GDM1 (cell line): ENCODE measurements around the gene KRT79.
"Not testable (repeated sequence)": the region's sequence is repeated elsewhere in the genome, so short reads cannot be mapped to it uniquely, and the experiment has no call there.

ENCODE experiments used
- DNase-seq: peaks from one replicate; lab custom pipeline; 2025; lab: John Stamatoyannopoulos, UW

Gene KRT79

DNA sequence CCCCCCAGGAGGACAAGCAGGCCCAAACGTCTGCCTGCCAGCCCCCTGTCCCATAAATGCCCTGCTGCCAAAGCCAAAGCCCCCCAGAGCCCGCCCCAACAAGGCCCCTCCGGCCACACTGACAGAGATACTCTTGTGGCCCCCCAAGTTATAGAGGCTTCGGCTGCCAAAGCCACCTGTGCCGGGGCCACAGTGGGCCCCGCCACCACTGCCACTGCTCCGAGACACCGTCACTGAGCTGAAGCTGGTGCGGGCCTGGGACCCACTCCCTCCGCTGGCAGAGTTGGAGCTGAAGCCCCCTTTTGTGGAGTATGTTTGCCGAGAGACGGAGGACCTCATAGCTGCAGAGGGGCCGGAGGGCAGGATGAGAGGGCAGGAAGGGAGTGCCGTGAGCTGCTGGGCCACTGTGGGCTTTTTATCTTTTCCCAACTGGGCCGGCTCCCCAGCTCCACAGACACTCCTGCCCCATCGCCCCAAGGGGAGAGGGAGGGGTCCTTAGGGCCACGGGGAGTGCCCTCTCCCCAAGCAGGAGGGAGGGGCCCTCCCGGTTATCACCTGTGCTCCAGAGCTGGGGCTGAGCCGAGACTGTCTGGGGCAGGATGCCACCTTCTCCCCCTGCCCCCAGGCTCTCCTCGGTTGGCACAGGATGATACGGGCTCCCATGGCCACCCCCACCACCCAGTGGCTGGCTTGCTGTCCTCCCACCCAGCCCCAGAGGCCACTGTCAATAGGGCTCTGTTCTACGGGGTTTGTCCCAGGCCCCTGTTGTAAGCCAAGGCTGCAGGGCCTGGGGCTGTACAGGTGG lies at the start of gene KRT79:
Gene KRT79, minus strand, starts transcription at position 390 of the 805 bp plus-strand sequence. Its CDS starts 51 bp downstream, at position 339.
- no peak for DNase-seq

DNA sequence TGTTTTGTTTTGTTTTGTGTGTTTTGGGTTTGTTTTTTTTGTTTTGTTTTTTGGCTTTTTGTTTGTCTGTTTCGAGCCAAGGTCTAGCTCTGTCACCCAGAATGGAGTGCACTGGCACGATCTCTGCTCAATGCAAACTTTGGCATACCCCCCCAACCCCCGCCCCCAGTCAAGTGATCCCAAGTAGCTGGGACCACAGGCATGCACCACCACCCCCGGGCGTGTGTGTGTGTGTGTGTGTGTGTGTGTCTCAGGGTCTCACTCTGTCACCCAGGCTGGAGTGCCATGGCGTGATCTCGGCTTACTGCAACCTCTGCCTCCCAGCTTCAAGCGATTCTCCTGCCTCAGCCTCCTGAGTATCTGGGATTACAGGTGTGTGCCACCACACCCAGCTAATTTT lies 46.4 kb upstream of the KRT79 start:
- not testable (repeated sequence) for DNase-seq

GRCh38 chr12:52879394-52880351 lies 45.6 kb upstream of the KRT79 start:
- DNase-seq, result peak; percentile 26

- no peak for DNase-seq
Measured at GRCh38 chr12:52878507-52879393, 44.6 kb upstream of the KRT79 start.

GRCh38 chr12:52877242-52877641 lies 43.1 kb upstream of the KRT79 start:
- no peak for DNase-seq

DNA sequence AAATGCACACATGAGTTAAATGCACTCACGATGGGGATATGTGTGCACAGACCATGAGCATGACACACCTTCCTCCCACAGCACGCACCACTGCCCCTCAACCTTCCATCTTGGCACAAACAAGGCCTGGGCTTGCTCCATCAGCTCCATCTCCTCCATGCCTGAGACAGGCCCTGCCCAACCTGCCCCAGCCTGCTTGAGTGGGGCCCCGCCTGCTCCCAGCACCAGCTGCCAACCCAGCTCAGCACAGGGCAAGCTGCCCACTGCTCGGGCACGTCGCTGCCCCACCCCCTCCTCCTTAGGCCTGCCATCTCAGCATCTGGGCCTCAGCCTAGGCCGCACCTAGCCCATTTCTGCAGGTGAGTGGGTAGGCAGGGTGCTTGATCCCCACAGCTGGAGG lies 42.3 kb upstream of the KRT79 start:
- DNase-seq, result no peak

DNA sequence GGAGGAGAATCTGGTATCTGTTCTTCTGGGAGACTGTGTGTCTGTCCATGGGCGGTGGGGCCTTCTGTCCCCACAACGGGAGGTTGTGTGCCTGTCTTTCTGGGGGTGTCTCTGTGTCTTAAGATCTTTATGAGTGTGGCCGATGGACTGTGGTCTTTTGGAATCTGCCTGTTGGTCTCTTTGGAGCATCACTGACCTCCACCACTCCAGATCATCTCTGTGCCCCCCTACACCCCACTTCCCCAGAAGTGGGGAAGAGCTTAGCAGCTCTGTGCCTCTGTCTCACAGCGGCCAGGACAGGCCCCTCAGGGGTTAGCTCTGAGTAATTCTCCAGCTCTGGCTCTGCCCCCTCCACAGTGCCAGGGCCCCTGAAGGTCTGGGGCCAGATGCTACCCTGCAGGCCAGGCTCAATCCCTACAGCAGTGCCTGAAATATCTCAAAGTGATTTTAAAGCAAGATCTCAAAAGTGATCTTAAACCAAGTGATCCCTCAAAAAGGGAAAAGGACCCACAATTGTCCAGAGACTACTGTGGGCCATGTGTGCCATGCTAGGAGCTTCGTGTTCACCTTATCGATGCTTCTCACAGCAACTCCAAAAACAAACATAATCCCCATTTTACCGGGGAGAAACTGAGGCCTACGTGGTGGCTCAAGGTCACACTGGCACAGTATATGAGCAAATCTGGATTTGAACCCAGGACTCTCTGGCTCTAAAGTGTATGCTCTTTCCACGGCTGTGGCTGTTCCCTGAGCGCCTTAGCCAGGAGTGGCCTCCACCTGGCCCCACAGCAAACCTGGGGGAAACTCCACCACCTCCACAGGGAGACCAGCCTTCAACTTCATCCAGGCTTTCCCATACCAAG lies 40.7 kb upstream of the KRT79 start:
- no peak for DNase-seq

DNA sequence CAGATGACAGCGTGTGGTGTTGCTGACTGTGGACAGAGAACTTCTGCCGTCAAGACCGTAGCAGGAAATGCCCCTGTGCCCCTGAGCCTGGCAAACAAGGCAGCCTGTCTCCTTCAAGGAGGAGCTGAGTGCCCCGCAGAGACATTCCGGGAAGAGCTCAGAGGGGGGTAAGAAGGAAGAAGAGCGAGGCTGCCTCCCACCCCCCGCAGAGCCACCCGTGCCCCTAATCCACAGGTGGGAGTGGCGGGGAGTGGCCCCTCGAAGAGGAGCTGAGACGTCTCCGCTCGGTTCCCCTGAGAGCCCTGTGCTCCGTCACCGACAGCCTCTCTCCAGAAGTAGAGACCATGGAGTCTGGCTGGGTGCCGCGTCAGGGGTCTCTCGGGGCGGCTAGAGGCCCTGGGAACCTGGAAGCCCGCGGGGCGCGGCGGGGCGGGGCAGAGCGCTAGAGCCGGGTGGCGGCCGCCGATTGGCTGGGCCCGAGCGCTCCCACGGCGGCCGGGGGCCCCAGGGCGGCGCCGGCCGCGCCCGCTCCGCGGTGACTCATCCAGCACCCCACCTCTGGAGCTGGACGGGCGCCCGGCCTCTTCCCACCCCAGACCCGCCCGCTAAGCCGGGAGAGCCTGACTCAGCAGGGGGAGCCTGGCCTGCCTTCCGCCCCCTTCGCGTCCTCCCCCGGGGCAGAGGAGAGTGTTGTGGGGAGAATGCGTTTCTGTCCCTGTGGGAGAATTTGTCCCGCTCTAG lies 39.9 kb upstream of the KRT79 start:
- DNase-seq, result peak; percentile 58

GRCh38 chr12:52873513-52873831 lies 39.4 kb upstream of the KRT79 start:
- DNase-seq, result no peak

- no peak for DNase-seq
Measured at GRCh38 chr12:52872644-52873389, 38.7 kb upstream of the KRT79 start.

DNA sequence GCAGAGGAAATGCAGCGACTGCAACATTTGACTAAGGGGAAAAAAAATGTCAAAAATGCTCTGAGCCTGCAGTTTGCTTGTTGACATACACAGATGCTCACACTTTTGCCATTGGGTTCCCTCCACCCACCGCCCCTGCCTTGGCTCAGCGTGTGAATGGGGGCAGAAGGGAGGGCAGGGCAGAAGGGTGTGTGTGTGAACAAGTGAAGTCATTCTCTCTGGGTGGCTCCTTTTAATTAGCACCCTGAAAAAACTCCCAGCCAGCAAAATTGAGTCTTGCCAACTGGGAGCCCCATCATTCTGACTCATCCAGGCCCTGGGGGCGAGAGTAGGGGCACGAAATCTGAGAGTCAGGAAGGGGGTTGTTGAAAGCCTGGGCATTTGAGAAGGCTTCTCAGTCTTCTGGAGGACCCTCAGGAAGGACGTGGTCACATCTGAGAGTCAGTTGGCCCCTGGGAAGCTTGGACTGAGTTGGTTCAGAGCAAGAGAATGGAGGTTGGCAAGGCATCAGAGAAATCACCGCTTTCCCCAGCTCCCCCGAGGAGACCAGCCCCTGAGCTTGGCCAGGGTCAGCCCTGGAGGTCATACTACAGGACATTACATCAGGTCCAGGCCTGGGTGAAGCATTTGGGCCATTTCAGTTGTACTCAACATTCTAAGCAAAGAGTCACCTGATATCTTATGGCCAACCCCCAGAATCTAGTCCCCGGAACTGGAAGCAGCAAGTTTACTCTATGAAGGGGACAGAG lies 37.4 kb upstream of the KRT79 start:
- DNase-seq, result no peak

DNA sequence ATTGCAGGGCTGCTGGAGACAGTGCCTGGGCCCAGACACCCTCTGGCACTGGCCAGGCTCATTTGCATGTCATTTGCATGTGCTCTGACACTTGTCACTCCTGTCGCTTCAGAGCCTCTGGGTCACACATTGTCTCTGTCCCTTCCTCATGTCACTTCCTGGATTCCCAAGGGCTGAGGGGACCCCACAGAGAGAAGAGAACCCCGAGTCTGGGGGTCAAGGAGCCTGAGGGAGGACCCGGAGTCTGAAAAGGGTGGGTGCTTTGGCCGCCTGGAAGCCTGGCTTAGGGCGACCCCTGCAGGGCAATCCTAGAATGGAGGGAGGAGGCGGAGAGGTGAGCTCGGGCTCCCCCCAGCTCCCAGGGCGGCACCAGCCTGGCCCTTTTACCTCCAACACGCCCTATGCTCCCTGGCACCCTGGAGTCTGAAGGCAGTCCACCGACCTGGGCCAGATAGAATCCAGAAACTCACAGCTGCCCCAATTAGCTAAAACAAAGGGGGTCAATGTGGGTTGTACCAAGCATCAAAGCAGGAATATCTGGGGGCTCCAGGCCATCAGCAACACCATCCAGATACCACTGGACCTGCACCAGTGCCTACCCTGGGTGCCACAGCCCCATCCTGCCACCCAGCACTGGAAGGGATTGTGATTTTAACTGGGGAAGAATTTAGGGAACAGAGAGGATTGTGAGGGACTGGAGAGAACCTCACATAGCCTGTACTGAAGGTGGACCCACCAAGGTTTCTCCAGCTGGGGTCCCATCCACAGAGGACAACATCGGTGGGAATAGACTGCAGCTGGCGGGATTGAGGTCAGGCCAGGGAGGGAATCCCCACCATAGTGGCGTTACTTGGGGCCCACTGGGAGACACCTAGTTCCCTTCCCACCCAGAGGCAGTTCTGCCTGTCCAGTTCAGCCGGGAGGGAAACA lies 36.5 kb upstream of the KRT79 start:
- peak; percentile 37 for DNase-seq

DNA sequence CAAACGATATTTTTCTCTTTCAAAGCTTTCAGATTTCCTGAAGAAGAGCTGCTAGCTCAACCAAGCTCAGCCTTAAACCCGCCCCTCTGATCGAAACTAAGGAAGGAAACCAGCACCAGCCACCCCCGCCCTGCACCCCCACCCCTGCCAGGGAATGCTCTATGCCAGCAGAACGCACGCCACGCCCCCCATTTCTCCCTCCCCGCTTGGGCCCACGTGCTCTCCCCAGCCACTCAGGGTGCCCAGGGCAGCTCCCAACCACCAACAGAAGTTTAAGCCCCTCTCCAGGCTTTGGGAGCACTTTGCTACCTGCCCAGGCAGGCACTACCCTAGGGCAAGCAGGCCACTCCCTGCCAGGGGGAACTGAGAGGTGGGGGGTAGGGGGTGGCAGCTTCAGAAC lies 33.5 kb upstream of the KRT79 start:
- DNase-seq, result peak; percentile 79

DNA sequence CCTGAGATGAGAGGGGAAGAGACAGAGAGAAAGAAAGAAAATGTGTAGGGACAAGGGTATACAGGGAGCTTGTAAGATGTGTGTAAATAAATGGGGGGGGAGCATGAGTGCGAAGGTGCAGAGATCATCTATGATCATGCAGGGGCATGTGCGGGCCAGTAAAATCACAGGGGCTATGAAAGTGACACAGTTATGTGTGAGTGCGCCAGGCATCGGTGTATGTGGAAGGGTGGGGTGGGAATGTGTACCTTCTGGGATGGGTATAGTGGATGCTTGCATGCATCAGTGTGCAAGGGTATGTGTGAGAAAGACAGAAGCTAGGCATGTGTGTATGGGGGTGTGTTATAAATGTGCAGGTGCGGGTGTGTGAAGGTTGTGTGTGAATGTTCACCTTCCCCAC lies 33.0 kb upstream of the KRT79 start:
- DNase-seq, result no peak

DNA sequence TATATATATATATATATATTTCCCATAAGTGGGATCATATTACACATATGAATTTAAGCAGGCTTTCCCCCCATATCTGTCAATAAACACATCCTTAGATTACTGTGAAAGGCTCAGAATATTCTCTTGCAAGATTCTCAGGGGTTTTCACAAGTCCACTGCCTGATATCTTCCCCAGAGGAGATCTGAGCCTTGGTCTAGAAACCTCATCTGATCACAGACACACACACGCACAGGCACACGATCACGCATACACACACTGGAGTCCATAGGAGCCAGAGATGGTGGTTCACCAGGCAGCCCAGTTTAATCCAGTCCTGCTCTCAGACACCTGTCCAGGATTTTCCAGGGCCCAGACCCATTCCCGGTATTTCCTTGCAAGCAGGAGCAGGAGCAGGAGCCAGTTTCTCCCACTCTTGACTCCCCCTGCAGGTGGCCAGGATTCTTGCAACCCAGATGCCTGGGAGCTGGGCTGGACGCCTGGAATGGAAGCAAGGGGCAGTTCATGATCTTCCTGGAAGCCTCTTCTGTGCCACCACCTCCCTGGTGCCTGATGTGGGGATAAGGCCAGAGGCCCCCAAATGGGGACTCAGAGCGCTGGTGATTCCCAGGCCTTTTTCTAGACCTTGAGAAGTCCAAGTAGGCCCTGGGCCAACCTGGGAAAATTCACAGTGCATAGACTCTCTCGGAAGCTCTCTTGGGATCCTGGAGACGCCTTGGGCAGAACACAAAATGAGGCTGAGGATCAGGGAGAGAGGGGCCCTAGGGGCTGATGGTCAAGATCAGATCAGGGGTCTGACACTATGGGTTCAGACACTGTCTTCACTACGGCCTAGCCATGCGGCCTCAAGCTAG lies 31.2 kb upstream of the KRT79 start:
- peak; percentile 10 for DNase-seq

- no peak for DNase-seq
Measured at GRCh38 chr12:52862023-52862422, 27.9 kb upstream of the KRT79 start.

DNA sequence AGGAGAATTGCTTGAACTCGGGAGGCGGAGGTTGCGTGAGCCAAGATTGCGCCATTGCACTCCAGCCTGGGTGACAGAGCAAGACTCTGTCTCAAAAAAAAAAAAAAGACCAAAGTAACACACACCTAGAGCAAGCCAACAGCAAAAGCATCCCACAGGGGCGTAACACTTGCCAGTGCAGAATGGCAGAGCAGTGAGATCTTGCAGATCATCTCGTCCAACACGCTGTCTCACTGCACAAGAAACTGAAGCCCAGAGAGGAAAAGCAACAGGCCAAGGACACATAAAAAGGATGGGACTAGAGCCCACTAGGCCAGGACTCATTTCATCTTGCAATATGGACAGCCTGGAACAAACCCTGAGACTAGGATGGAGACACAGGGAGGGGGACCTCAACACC lies 27.4 kb upstream of the KRT79 start:
- DNase-seq, result no peak
